ENCODE data around the gene VAT1L. TPM values are rescaled to one million over a fixed set of nuclear protein-coding genes. Genes with fewer than 3 reads are reported as not detected.

The VAT1L gene
- total RNA-seq, 4 donors from 2014 or later, result 0.89 to 4.7 (median 2.3) TPM

GRCh38 chr16:78022347-78023060, 234.1 kb downstream of the VAT1L start, which contains the start of gene CLEC3A:
TSS of gene CLEC3A (plus strand) at chr16:78022548. CDS start at chr16:78022627, 79 bp downstream.
- Histone ChIP-seq H3K4me1 (no peaks in the 10 kb centered on the region), H3K9me3 (no peaks in the 10 kb centered on the region), H3K36me3 (no peaks in the 10 kb centered on the region), H3K27me3 (peaks cover 4% of the 10 kb centered on the region), H3K4me3 (no peak within 1 kb of the TSS), H3K27ac (no peak within 1 kb of the TSS)
- TF ChIP-seq POLR2A (IDR thresholded peaks at IDR 0.05), result no peak
- no peak for TF ChIP-seq EP300 (IDR thresholded peaks at IDR 0.05)
- TF ChIP-seq POLR2AphosphoS5 (IDR thresholded peaks at IDR 0.05), result no peak
- WGBS, 2 donors (ENCODE audit: low coverage in 1 of 2), result 10 to 22% methylated on average over 2 to 5 of the region's 5 CpGs
- ATAC-seq, result no peak

- ATAC-seq, result no peak
- no peak for TF ChIP-seq POLR2AphosphoS5 (IDR thresholded peaks at IDR 0.05)
- no peak for TF ChIP-seq EP300 (IDR thresholded peaks at IDR 0.05)
- no peak for TF ChIP-seq POLR2A (IDR thresholded peaks at IDR 0.05)
- TF ChIP-seq, protein P1, sequence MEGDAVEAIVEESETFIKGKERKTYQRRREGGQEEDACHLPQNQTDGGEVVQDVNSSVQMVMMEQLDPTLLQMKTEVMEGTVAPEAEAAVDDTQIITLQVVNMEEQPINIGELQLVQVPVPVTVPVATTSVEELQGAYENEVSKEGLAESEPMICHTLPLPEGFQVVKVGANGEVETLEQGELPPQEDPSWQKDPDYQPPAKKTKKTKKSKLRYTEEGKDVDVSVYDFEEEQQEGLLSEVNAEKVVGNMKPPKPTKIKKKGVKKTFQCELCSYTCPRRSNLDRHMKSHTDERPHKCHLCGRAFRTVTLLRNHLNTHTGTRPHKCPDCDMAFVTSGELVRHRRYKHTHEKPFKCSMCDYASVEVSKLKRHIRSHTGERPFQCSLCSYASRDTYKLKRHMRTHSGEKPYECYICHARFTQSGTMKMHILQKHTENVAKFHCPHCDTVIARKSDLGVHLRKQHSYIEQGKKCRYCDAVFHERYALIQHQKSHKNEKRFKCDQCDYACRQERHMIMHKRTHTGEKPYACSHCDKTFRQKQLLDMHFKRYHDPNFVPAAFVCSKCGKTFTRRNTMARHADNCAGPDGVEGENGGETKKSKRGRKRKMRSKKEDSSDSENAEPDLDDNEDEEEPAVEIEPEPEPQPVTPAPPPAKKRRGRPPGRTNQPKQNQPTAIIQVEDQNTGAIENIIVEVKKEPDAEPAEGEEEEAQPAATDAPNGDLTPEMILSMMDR (IDR thresholded peaks at IDR 0.05), result no peak
Observed at GRCh38 chr16:78024159-78024558, 235.8 kb downstream of the VAT1L start.

GRCh38 chr16:78025631-78026030, 237.3 kb downstream of the VAT1L start:
- H3K4me1 ChIP-seq, result no peaks in the 10 kb centered on the region
- TF ChIP-seq POLR2A (IDR thresholded peaks at IDR 0.05) (no peak), POLR2AphosphoS5 (IDR thresholded peaks at IDR 0.05) (no peak), EP300 (IDR thresholded peaks at IDR 0.05) (no peak)
- TF ChIP-seq, protein P1 (IDR thresholded peaks at IDR 0.05), result no peak
- no peak overlapping the region for H3K4me3 ChIP-seq
- ATAC-seq, result no peak
- H3K27ac ChIP-seq, result no peak overlapping the region
- 85 to 100% methylated on average over 1 of the region's 1 CpG for WGBS, 2 donors (ENCODE audit: low coverage in 1 of 2)
- H3K9me3 ChIP-seq, result no peaks in the 10 kb centered on the region
- no peaks in the 10 kb centered on the region for H3K27me3 ChIP-seq
- no peaks in the 10 kb centered on the region for H3K36me3 ChIP-seq

More at GRCh38 chr16:78024159-78024558, 235.8 kb downstream of the VAT1L start:
- H3K27ac ChIP-seq, result no peak overlapping the region
- H3K4me3 ChIP-seq, result no peak overlapping the region
- H3K4me1 ChIP-seq, result no peaks in the 10 kb centered on the region
- no peaks in the 10 kb centered on the region for H3K36me3 ChIP-seq
- no peaks in the 10 kb centered on the region for H3K27me3 ChIP-seq
- no peaks in the 10 kb centered on the region for H3K9me3 ChIP-seq
- 90 to 92% methylated on average over 2 to 5 of the region's 5 CpGs for WGBS, 2 donors (ENCODE audit: low coverage in 1 of 2)

GRCh38 chr16:78028018-78028417, 239.7 kb downstream of the VAT1L start:
- no peak for ATAC-seq
- H3K36me3 ChIP-seq, result no peaks in the 10 kb centered on the region
- H3K4me1 ChIP-seq, result no peaks in the 10 kb centered on the region
- 30 to 64% methylated on average over 2 of the region's 3 CpGs for WGBS, 2 donors (ENCODE audit: low coverage in 1 of 2)
- H3K27ac ChIP-seq, result no peak overlapping the region
- no peaks in the 10 kb centered on the region for H3K9me3 ChIP-seq
- no peaks in the 10 kb centered on the region for H3K27me3 ChIP-seq
- TF ChIP-seq, protein P1 (IDR thresholded peaks at IDR 0.05), result no peak
- TF ChIP-seq EP300 (IDR thresholded peaks at IDR 0.05) (no peak), POLR2A (IDR thresholded peaks at IDR 0.05) (no peak), POLR2AphosphoS5 (IDR thresholded peaks at IDR 0.05) (no peak)
- H3K4me3 ChIP-seq, result no peak overlapping the region

Other genes starting within 250 kb of the VAT1L start
- 10 to 100 TPM in 3 of 4 donors, 1 to 10 TPM in 1; 7.3 to 17.2 (median 11.1) TPM for gene NUDT7, start 66.0 kb upstream of the VAT1L start, total RNA-seq
- gene CLEC3A, start 234.0 kb downstream of the VAT1L start, total RNA-seq, result under 1 TPM in 2 of 4 donors, not detected in 2; 0.27 to 0.47 TPM